Right lobe of liver (tissue), 6 donors: ENCODE data around the gene PINK1. TPM values are rescaled to one million over a fixed set of nuclear protein-coding genes. Genes with fewer than 3 reads are reported as not detected.

Experiments
- ATAC-seq, 4 donors: fragments of 200-7000 bp; cut with Tn5 transposase; one replicate each; pipeline ENCODE4 v1.9.1; 2020; ENCODE audit warnings: mild to moderate bottlenecking in 4 of 4, moderate library complexity in 4 of 4
- DNase-seq, 3 donors: peaks; one replicate each; pipeline ENCODE4 v3.0.0-alpha.2; 2020
- H3K27ac ChIP-seq, 3 donors: fragments of 200-600 bp; one replicate each; pipeline ENCODE4 v1.8.0; 2022
- H3K27me3 ChIP-seq, 2 donors: fragments of 200-600 bp; one replicate each; pipeline ENCODE4 v1.8.0; 2022
- H3K36me3 ChIP-seq, 4 donors: fragments of 200-600 bp; sonication (generic) in 1 of 4; one replicate each; pipeline versions ENCODE4 v1.5.1 to v1.8.0; 2017 to 2022; ENCODE audit warnings: control low read depth in 1 of 4
- H3K4me1 ChIP-seq, 4 donors: fragments of 200-600 bp; sonication (generic) in 1 of 4; one replicate each; pipeline versions ENCODE4 v1.5.1 to v1.8.0; 2017 to 2022; ENCODE audit warnings: control low read depth in 1 of 4
- H3K4me3 ChIP-seq, 3 donors: fragments of 200-600 bp; one replicate each; pipeline ENCODE4 v1.8.0; 2022
- H3K9me3 ChIP-seq, 4 donors: fragments of 200-600 bp; sonication (generic) in 1 of 4; one replicate each; pipeline versions ENCODE4 v1.5.1 to v1.8.0; 2017 to 2022; ENCODE audit warnings: control low read depth in 1 of 4
- CTCF ChIP-seq, 4 donors: fragments of 200-600 bp in 3 of 4; fragments of 450-650 bp in 1 of 4; IDR thresholded peaks; one replicate each; pipeline versions ENCODE4 v1.5.1 to v1.8.0; 2016 to 2022; ENCODE audit warnings: antibody characterized with exemption in 4 of 4, mild to moderate bottlenecking in 2 of 4
- POLR2A ChIP-seq: fragments of 450-650 bp; IDR thresholded peaks from one replicate; pipeline ENCODE4 v1.6.1; 2017; ENCODE audit warnings: antibody characterized with exemption, mild to moderate bottlenecking
- WGBS: methylation state at CpG from one replicate; pipeline ENCODE4 v1.1.6; 2018; ENCODE audit warnings: low coverage, low lambda C conversion rate; ENCODE audit not compliant: insufficient coverage; ENCODE audit errors: missing lambda C conversion rate; 5-methylcytosine and 5-hydroxymethylcytosine counted together
- intact Hi-C, 2 donors: fragments of 100-400 bp; cut with DNase I; formaldehyde crosslinking; loops; one replicate each; pipeline versions ENCODE4 v1.11.2 to v1.14.1; 2022
- total RNA-seq, 6 experiments: library from RNA; depleted of rRNA in 2 of 6; stranded (reverse); fragments of >200 nt in 2 of 6; fragmentation: NEBNext Ultra II Directional in 3 of 6; extraction: Animal tissue kit (Norgen Biotek cat#: 25700) in 3 of 6; gene quantifications; one replicate each; pipeline versions ENCODE4 v1.1.0 to v1.2.4, GENCODE V29; 2016 to 2023
- donor health status: DM: no; HTN: yes; CAD: no.
- donor health status: DM: no; HTN: no; CAD: no.
- donor health status: DM: no; HTN: no; CAD: no.
- donor health status: DM: no; HTN: yes; CAD: no.
- donor health status: DM: no; HTN: yes; CAD: no.

Gene PINK1
- total RNA-seq, 6 experiments from 2014 or later = 67.3 to 94.1 (median 83.0) TPM

DNA sequence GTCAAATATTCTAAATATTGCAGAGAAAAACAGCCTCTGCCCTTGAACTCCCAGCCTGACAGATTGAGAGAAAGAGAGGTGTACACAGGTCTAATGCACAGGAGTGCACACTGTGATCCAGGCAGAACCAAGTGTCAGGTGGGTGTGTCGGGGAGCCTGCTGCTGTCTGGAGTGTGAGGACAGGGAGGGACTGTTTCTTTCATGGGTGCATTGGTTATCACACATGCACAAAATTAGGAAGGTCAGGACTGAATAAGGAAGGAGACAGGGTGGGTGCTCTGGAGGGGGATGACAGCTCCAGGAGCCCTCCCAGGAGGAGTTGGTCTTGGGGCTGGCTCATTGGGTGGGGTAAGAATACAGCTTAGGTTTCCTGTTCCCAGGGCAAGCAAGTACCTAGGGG is 13.3 kb upstream of the PINK1 start:
- 100% methylated on average over 1 of the region's 1 CpG for WGBS
- H3K27me3 ChIP-seq = no peaks in the 10 kb centered on the region
- H3K4me3 ChIP-seq = no peak overlapping the region
- no peak overlapping the region for H3K27ac ChIP-seq
- TF ChIP-seq POLR2A (no peak), CTCF (IDR thresholded peaks at IDR 0.05) (no peak)
- intact Hi-C loops = no loop called here
- no peaks in the 10 kb centered on the region for H3K9me3 ChIP-seq
- peaks cover 0 to 16% (median 7%) of the 10 kb centered on the region in 4 donors for H3K36me3 ChIP-seq
- peak in 2 of 4 donors; percentile 13 to 32 for ATAC-seq
- H3K4me1 ChIP-seq = peaks cover 0 to 12% (median 0%) of the 10 kb centered on the region in 4 donors
- no peak for DNase-seq

- WGBS = 30% methylated on average over 2 of the region's 6 CpGs
- intact Hi-C loops = no loop called here
- TF ChIP-seq POLR2A (no peak), CTCF (IDR thresholded peaks at IDR 0.05) (no peak)
- no peak overlapping the region for H3K4me3 ChIP-seq
- ATAC-seq (peak in 1 of 4 donors; percentile 43), DNase-seq (no peak)
- no peak overlapping the region for H3K27ac ChIP-seq
- peaks cover 0 to 5% (median 0%) of the 10 kb centered on the region in 4 donors for H3K4me1 ChIP-seq
- peaks cover 0 to 16% (median 7%) of the 10 kb centered on the region in 4 donors for H3K36me3 ChIP-seq
- H3K9me3 ChIP-seq = no peaks in the 10 kb centered on the region
- no peaks in the 10 kb centered on the region for H3K27me3 ChIP-seq
These were observed 12.2 kb upstream of the PINK1 start for GRCh38 chr1:20621012-20621411.

- no peaks in the 10 kb centered on the region for H3K36me3 ChIP-seq
- no peaks in the 10 kb centered on the region for H3K4me1 ChIP-seq
- no peak overlapping the region for H3K4me3 ChIP-seq
- DNase-seq (no peak), ATAC-seq (no peak)
- H3K9me3 ChIP-seq = no peaks in the 10 kb centered on the region
- no peak for TF ChIP-seq POLR2A
- TF ChIP-seq CTCF (IDR thresholded peaks at IDR 0.05) = no peak
- H3K27ac ChIP-seq = no peak overlapping the region
- H3K27me3 ChIP-seq = no peaks in the 10 kb centered on the region
- intact Hi-C loops = no loop called here
- 77% methylated on average over 1 of the region's 1 CpG for WGBS
These were observed 8.5 kb upstream of the PINK1 start for GRCh38 chr1:20624709-20625108.

GRCh38 chr1:20625176-20626097 is 7.8 kb upstream of the PINK1 start:
- H3K27me3 ChIP-seq = no peaks in the 10 kb centered on the region
- no peak for ATAC-seq
- DNase-seq = no peak
- 88% methylated on average over 2 of the region's 3 CpGs for WGBS
- H3K27ac ChIP-seq = no peak overlapping the region
- no peak overlapping the region for H3K4me3 ChIP-seq
- intact Hi-C loops = no loop called here
- no peaks in the 10 kb centered on the region for H3K36me3 ChIP-seq
- H3K4me1 ChIP-seq = no peaks in the 10 kb centered on the region
- TF ChIP-seq POLR2A = no peak
- no peak for TF ChIP-seq CTCF (IDR thresholded peaks at IDR 0.05)
- no peaks in the 10 kb centered on the region for H3K9me3 ChIP-seq
